GM18511 (cell line): ENCODE results near the gene CAMK2N1.

Source experiments
- ATAC-seq: cut with Tn5 transposase; IDR thresholded peaks from one replicate; pipeline ENCODE4 v1.9.1; 2021; ENCODE audit warnings: mild to moderate bottlenecking, moderate library complexity; ENCODE audit not compliant: unreplicated experiment

The CAMK2N1 gene

DNA sequence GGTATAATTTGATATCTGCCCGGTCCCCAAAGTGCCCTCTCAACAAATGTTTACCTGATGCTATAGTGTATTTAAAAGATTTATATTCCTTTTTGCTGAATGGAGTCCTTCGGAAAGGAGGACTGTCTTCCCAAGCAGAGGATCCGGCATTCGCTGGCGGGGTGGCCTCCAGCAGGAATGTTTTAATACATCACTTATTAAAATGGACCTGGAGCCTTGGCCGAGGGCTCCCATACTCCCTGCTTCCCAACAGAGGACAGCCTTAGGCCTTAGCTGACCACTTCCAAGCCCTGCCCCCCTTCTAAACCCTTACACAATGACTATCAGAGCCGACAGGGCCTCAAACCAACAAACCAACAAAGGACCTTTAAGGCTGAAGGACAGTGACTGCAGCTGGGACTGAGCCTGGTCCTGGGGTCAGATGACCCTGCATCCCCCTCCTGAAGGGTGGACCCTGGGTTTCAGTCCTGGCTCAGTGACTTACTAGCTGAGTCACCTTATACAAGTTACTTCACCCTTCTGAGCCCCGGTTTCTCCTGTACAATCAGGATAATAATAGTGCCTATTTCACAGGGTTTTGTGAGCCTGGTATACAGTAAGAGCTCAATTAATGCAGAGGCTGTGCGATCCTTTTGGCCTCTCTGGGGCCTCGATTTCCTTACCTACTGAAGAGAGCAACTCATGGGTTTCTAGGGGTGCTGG lies 5.6 kb downstream of the CAMK2N1 start:
- ATAC-seq: no peak

DNA sequence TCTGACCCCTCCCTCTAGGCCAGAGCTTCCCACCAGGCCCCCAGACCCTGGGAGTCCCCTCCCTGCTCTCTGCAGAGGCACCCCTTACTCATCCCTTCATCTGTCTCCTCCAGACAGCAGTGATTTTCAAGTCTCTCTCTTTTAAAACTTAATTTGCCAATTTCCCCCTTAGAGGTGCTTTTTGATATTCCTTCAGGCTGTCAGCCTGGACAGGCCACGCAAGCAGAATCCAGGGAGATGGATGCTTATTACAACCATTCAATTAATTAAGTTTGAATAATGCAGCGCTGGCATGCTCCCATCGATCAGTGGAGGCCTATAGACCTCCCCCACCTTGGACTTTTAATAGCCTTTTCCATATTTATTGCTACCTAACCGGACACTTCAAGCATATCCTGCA lies 6.2 kb downstream of the CAMK2N1 start:
- ATAC-seq: no peak

DNA sequence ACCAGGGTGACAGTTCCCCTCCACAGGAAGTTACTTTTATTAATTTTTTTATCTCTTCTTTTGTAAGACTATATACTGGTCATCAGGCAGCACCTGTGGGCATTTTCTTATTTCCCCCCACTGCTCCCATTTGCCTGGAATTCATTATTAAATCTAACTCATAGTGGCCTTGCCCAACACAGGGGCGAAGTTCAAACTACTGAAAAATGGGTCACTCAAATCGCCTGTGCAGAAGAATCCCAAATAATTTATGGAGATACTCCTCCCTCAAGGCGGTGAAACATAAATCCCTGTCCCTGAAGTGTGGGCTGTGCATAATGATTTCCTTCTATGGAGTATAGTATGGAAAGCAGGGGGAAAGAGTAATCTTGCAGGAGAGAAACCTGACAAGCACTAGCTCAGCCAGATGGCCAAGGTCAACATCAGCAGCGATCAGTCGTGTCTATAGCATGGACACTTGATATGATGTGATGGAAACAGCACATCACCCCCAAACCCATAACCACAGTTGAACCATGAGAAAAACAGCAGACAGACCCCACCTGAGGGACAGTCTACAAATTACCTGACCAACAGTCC lies 7.9 kb downstream of the CAMK2N1 start:
- no peak for ATAC-seq

DNA sequence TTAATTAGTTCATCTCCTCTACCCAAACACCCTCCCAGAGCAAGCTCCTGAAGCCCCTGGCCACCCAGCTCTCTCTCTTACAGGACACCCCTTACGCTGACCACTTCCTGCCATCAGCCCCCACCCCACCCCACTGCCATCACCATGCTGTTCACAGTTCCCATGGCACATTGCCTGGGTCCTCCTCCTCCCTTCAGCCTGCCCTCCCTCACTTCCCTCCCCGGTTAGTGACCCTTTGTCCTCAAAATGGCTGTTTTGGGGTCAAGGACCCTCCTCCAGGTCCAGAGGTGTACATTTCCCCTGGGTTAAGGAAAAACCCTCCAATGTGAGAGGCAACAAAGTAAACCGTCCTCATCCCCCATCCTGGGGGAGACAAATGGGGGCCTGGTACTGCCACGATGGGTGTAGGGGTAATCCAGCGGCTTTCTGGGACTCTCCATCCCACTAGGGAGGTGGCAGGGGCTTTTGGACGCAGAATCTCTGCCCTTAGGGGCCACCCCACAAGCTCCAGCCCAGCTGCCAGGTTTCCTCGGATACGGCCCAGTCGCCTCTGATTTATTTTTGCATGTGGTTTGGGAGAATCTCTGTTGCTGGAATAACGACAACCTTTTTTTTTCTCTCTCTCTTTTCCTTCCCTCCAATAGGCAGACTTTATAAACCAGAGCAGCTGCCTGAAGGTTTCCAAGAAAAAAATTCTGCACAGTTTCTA lies 8.5 kb downstream of the CAMK2N1 start:
- ATAC-seq: no peak

DNA sequence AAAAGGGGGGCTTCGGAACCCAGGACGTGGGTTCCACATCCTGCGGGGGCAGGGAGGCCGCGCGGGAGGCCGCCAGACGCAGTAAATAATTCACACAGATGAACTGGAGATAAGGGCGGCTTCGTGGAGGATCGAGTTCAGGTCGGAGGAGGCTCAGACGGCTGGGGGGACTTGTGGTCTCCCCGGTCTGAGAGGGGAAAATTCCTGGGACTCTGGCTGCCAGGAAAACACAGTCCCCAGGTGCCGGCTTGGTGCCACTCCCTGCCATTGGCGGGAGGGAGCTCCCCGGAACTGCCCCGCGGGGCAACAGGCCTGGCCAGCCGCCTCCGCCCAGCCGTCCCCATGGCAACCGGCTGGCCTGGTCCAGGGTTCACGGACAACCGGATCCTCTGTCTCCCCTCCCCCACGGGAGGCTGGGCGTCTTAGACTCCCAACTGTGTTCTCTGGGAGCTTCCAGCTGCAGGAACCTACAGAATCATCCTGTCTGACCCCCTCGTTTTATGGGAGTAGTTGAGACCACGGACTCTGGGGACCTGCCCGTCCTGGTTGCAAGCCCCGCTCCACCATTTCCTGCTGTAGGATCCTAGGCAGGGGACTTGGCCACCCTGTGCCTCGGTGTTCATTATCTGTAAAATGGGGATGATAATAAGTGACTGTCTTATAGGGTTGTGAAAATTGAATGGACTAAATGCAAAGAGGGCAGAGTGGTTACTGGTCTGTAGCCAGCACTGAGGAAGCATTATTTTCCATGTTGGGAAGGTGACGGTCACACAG lies 9.6 kb downstream of the CAMK2N1 start:
- ATAC-seq: no peak

DNA sequence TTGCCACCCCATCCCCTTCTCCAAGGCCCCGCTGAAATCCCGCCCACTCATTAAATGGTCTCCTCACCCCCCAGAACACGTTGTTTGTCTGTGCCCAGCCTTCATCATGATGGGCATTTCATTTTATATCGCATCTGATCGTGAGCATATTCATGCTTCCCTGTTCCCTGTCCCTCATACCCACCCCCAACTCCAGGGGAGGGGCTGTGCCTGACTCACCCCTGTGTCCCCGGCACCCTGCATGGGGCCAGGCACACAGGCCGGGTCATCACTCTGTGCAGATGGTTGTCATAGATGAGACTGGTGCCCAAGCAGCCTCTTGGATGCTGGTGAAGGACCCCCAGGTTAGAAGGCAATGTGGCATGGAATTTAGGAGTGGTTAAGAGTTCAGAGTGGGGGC lies 11.0 kb downstream of the CAMK2N1 start:
- no peak for ATAC-seq

DNA sequence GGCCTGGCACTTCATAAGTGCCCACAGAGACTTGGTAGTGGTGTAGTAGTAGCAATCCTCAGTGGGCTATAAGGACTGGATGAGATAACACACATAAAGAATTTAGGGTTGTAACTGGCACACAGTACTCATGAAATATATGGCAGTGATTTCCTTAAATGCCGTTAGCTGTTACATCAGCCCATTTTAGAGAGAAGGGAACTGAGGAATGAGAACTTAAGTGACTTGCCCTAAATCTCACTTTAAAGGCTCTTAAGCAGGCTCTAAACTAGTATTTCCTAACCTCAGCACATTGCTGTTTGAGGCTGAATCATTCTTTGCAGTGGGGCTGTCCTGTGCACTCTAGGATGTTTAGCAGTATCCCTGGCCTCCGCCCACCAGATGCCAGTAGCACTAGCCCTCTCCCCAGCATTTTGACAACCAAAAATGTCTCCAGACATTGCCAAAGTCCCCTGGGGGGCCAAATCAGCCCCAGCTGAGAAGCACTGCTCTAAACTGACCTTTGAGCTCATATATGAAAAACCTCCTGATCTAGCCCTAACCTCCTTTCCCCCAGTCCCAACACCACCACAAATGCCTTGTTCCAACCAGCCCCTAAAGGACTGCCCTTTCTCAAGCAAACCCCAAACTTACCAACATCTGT lies 11.6 kb downstream of the CAMK2N1 start:
- ATAC-seq: no peak

DNA sequence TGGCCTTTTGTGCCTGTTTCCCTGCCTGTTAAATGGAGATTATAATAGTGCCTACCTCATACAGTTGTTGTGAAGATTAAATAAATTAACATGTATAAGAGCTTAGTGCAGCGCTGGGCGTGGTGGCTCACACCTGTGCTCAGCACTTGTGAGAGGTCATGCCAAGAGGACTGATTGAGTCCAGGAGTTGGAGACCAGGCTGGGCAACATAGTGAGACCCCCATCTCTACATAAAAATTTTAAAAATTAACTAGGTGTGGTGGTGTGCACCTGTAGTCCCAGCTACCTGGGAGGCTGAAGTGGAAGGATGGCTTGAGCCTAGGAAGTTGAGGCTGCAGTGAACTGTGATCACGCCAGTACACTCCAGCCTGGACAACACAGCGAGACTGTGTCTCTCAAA lies 12.1 kb downstream of the CAMK2N1 start:
- ATAC-seq: no peak

DNA sequence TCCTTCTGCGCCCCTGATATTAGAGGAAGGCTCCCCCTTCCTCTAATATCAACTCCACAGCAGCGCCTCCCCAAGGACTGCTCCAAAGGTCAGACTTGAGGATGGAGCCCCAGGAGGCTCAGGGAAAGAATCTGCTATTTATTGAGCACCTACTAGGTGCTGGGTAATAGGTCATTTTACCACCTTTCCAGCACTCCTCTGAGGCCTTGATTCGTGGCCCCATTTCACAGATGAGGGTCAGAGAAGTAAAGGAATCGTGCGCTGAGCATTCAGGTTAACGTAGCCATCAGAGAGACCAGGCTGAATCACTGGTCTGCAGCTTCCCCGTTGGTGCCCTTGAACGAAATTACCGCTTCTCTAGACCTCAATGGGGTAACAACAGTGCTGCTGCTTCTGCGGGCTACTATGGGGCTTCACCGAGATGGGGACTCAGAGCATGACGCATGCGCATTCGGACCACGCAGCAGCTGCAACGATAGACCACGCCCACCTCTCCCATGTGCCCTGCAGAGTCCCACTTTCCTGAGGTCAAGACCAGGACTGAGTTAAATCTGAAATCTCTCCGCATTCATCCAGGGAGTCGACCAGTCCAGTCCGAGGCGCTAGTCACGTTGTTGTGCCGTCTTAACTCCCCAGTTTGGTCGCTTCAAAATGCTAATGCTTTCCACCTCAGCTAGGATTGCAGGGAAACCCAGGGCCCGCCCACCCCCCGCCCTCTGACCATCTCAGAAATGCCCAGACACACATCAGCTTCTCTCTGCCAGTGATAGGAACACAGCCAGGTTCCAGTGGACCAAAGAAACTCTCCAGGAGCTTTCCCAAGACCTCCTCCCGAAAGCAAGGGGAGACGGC lies 12.9 kb downstream of the CAMK2N1 start:
- no peak for ATAC-seq

DNA sequence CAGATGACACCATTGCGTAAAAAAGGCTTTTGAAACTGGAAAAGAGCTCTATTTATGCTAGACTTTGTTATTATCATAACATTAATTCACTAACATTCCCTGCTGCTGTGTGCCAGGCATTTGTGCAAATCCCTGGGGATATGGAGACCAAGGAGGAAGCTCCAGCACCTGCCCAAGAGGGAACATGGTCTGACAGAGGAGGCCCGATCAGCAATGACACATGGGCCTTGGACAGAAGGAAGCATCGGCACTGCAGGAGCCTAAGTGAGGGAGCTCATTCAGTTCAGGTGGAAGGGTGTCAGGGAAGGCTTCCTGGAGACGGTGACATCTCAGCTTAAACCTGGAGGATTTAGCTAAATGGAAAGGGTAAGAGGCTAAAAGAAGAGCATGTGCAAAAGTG lies 13.9 kb downstream of the CAMK2N1 start:
- no peak for ATAC-seq

DNA sequence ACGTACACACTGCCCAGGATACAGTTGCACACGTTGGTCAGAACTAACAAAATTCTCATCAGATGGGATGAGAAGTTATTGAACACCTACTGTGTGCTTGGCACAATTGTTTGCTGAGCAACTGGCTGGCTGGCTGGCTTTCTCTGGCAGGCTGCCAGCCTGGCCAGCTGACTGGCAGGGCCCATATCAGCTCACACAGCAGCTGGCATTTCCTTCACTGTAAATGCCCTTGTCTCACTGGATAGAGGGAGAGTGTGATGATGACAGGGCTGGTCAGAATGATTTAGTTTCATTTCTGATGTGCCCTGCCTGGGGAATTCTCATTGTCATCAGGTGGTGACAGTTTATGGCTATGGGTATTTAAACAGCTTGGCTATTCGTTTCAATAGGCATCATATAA lies 15.8 kb downstream of the CAMK2N1 start:
- no peak for ATAC-seq

DNA sequence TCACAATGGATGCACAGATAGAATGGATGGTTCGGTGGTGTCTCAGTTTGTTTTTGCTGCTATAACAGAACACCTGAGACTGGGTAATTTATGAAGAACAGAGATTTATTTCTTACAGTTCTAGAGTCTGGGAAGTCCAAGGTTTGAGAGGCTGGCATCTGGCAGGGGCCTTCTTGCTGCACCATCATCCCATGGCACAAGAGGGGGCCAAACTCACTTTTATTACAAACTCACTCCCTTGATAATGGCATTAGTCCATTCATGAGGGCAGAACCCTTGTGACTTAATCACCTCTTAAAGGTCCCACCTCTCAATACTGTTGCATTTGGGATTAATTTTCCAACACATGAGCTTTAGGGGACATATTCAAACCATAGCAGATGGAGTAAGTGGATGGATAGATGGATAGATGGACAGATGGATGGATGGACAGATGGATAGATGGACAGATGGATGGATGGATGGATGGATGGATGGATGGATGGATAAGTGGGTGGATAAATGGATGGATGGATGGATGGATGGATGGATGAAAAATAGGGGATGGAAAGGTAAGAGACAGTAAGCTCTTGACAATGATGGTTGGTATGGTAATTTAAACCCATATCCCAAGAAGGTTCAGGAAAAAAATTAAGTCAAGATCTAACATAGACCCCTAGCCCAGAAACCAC lies 16.5 kb downstream of the CAMK2N1 start:
- no peak for ATAC-seq

DNA sequence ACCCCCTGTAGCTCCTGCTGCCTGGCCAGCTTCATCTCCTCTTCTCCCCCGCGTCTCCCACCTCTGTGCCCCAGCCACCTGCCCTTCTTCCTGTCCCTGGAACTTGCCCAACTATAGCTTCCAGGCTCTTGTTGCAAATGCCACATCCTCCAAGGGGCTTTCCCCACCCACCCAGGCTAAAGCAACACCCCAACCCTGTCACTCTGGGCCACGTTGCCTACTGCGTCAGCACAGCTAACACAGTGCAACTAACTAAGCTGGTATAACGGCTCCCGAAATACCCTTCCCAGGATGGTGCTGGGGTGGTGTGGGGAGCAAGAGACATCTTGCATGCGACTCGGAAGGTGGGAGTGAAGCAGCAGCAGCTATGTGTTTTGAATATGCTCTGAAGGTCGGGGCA lies 19.7 kb downstream of the CAMK2N1 start:
- ATAC-seq: no peak

DNA sequence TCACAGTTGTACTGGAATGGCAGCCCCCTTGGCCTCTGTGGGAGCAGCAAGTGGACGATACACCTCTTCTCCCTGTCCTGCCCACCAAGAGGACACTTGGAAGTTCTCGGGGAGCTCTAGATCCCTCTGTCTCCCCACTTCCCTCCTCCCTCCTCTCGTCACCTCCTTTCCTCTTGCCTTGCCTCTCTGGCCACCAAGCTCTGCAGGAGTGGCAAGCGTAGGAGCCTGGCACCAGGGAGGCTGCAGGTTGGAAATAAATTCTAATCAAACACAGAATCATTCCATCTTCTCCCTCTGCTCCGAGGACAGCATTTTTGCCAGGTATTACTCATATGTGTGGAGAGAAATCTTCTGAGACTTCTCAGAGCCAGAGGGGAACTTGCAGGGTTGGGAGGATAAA lies 20.8 kb downstream of the CAMK2N1 start:
- no peak for ATAC-seq

DNA sequence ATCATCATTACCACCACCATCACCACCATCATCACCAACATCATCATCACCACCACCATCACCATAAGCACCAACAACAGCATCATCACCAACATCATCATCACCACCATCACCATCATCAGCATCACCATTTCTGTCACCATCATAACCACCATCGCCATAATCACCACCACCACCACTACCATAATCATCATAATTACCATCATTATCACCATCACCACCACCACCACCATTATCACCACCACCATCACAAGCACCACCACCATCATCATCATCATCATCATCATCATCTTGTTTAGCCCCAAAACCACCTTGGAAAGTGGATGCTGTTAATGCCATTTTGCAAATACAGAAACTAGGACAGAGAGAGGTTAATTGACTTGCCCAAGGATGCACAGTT lies 22.5 kb downstream of the CAMK2N1 start:
- ATAC-seq: no peak

DNA sequence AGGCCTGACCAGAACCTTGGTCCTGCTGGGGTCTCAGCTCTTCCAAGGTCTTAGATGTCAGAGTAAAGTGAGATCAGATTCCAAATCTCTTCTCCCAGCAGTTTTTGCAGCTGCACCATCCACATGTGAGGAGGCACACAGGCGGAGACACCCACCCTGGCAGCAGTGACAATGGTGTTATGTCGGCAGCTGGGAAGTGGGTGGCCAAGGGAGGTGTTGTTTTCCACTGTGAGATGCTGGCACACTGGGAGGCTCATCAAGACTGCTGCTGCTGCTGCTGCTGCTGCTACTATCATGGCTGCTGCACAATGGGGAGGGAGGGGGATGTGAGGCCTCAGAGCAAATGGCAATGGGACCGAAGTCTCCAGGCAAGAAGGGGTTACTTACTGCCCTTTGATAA lies 23.6 kb downstream of the CAMK2N1 start:
- ATAC-seq: no peak

DNA sequence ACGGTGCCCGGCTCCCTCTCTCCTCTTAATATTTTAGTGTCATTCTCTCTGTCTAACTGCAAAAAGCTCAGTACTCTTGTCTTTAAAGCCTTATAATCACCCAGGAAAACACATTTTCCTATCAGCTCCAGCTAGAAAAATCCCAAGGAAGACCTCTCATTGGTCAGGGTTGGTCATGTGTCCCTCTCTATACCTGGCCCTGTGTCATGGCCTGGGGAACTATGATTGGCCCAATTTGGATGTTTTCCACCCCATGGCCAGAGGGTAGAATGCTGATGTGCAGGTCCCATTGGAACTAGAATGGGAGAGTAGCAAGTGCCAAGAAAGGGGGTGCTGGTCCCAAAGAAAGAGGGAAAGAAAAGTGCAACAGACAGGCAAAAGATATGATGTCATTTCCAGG lies 27.3 kb downstream of the CAMK2N1 start:
- no peak for ATAC-seq

DNA sequence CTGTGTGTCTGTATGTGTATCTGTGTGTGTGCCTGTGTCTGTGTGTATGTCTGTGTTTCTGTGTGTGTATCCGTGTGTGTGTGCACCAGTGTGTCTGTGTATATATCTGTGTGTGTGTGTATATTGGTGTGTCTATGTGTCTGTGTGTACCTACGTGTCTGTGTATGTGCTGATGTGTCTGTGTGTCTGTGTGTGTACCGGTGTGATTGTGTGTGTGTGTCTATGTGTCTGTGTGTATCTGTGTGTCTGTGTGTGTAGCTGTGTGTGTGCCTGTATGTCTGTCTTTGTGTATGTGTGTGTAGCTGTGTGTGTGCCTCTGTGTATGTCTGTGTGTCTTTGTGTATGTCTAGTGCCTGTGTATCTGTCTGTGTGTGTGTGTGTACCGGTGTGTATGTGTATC lies 32.0 kb downstream of the CAMK2N1 start:
- ATAC-seq: no peak

DNA sequence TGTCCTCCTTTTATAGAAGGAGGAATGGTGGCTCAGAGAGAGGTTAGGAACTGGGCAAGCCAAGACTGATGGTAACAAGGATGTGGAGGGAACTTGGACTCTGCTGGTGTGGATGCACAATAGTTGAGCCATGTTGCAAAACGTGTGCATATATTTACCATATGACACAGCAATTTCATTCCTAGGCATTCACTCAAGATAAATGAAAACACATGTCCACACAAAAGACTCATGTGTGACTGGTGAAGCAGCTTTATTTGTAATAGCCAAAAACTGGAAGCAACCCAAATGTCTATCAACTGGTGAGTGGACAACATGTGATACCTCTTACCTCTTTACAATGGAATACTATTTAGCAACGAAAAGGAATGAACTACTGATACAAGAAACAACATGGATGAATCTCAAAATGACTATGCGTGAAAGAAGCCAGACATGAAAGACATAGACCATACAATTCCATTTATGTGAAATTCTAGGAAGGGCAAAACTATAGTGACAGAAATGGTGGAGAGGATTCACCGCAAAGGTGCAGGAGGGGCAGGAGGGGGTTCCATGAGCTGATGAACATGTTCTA lies 36.2 kb downstream of the CAMK2N1 start:
- ATAC-seq: no peak
